NCI-H1436 (cell line): ENCODE results near the gene ELAC2.

Experiments
- DNase-seq: peaks from one replicate; lab custom pipeline; 2025; lab: John Stamatoyannopoulos, UW

The ELAC2 gene

DNA sequence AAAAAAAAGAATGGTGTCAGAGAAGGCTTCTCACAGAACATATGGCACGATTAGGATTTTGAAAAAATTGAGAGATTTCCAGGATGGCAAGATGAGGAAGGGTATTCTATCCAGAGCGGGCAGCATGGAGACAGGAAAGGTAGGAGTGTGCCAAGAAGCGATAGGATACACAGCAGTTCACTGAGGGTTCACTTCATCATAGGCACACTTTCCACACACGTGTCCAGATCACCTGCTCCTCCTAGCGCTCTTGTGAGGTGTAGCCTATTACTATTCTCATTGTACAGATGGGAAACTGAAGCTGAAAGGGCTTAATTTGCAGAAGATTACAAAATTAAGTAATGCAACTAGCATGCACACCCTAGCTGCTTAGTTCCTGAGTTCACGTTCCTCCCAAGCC lies 6.2 kb upstream of the ELAC2 start:
- peak; percentile 27 for DNase-seq

DNA sequence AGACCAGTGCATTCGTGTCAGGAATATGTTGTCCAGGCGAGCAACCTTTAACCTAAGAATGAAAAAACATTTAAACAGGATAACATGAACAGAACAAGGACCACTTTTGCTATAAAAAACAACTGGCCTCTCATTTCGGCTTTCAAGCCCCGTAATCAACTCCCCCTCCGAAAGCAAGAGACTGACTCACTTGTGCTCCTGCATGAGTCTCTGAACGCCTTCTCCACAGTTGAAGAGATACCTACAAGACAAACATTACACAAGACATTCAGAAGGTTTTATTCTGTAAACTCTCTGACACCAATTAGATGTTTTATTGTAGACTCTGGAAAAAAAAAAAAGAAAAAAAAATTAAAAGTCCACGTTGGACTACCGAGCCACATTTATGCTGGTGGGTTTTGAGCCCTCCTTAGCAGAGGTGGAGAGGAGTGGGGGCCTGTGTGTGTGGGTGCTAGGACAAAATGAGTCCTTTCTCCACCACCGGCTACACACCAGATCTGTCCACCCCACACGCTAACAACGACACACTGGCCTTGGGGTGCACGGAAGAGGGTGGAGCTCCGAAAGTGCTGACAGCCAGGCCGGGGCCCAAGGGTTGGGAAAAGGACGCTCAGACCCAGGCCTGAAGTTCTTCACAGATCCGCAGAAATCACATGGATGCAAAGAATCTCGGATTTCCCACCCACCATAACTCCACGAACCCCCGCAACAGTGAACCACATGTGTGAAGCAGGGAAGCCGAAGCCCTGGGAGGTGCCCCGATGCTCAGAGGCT lies 759 bp downstream of the ELAC2 start:
- no peak for DNase-seq

DNA sequence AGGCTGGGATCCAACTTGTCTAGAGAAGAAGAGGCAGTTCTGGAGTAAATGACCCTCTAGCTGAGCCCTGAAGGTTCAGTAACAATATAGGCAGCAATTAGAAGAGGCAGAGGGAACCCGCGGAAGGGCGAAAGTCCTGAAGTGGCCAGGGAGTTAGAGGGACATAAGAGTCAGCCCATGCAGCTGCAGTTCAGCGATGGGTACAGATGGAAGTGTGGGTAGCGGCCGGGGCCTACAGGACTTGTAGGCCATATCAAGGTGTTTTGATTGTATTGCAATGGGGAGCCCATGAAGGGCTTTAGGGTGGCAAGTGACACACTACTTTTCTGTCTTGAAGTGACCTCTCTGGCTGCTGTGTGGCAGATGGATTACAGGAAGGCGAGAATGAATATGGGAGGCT lies 3.0 kb downstream of the ELAC2 start:
- no peak for DNase-seq

DNA sequence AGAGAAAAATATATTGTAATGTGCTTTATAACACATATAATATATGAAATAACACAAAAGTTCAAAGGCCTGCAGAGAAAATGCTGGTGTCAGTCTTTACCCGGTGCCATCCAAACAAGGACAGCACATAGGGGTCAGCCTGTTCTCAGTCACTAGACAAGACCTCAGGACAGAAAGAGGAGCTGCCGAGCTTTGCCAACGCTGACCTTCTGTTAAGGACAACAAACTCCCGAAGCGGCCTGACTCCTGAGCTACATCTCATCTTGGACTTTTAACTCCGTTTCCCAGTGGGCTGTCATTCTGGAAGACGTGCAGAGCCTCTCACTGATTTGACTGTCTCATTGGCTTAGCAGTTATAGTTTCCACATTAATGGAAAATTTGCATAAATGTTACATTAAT lies 6.9 kb downstream of the ELAC2 start:
- no peak for DNase-seq

GRCh38 chr17:13008461-13008860 lies 9.4 kb downstream of the ELAC2 start:
- DNase-seq = no peak

- DNase-seq = no peak
These were observed 12.3 kb downstream of the ELAC2 start for GRCh38 chr17:13005530-13005929.

DNA sequence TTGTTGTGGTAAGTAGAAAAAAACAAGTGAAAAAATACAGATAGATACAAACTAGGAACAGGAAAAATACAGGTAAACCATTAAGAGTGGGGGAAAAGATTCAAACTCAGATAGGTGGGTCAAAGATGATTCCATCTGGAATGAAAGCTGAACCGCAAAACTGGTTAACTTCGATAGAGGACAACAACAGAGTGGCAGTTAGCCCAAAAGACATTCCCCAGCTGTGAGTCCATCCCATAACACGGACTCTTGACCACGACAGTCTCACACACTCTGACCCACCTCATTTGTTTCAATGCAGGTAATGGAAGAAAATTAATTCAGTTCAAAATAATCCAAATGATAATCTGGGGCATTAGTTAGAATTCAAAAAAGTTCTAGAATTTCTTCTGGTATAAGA lies 13.5 kb downstream of the ELAC2 start:
- DNase-seq = no peak

DNA sequence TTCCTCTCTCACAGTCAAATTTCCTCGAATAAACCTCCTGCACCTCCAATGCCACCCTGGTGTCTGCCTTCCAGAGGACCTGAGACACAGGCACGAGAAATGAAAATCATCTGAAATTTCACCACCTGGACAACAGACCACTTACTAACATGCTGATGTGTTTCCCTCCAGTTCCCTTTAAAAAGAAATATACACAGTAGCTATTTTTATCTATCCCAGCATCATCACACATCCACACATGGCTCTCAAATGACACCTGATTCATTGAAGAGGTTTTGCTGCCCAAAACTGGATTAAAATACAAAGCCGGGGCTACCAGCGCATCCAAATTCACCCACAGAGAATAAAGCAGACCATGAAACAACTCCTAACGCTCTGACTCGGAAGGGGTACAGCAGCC lies 13.9 kb downstream of the ELAC2 start:
- DNase-seq = no peak

DNA sequence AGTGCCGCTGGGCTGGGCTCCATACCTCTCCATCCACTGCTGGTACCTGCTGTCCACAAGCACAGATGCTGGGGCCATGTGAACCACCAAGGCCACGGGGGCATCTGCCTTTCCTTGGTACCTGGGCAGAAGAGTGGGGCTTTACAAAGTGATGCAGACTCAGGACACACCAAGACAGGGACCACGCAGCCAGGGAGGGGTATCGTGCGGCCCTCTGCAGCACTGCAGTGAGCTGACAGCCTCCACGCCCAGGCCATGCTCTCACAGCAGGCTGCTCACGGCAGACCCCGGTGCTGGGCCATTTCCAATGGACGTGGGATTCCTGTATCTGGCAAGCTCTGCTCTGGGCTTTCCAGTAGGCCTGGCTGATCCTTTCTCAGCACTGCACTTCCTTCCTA lies 14.4 kb downstream of the ELAC2 start:
- no peak for DNase-seq

DNA sequence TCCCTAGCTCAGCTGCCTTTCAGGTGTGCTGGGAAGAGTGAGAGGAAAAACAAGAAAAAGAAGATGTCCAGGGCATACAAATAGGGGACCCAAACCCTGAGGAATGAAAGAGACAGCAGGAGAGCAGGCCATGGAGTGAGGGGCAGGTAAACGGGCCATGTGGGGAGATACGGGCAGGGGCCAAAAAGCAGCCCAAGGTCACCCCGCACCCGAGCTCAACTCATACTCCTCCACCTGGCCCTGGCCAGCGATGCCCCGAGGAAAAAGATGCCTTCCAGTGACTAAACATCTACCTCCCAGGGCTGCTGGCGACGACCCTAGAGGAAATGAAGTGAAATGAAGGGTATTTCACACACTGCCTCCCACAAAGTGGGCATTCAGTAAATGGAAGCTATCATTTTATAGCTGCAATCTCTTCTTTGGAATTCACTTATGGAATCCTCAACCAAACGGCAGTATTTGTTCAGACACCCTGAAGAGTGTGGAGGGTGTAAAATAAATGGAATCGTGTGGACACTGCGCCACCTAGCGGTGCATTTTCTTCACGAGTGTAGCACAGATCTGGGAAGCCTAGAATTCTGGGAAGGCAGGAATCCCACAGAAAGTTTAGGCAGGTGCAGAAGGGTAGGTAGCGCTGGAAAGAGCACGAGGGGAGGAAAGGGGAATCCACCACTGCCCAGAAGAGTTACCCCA lies 14.9 kb downstream of the ELAC2 start:
- peak; percentile 45 for DNase-seq

GRCh38 chr17:13001991-13002615 lies 15.7 kb downstream of the ELAC2 start:
- no peak for DNase-seq

- no peak for DNase-seq
These were observed 17.3 kb downstream of the ELAC2 start for GRCh38 chr17:13000561-13000960.

- DNase-seq = no peak
These were observed 19.0 kb downstream of the ELAC2 start for GRCh38 chr17:12998874-12999273.

DNA sequence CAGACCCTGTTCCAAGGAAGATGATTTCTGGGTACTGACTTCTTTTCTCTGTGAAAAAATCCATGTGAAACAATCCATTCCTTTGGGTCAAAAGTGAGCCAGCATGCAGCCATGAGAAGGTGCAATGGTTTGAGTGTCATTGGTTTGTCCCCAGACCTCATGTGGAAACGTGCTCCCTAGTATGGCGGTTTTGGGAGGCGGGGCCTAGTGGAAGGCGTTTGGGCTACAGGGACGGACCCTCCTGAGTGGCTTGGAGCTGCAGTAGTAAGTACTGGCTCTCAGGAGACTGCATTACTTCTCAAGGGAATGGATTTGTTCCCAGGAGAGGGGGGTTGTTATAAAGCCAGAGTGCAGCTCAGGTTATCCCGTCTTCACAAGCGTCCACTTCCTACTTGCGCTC lies 19.4 kb downstream of the ELAC2 start:
- DNase-seq = no peak

- DNase-seq = no peak
These were observed 20.9 kb downstream of the ELAC2 start for GRCh38 chr17:12996941-12997340.

DNA sequence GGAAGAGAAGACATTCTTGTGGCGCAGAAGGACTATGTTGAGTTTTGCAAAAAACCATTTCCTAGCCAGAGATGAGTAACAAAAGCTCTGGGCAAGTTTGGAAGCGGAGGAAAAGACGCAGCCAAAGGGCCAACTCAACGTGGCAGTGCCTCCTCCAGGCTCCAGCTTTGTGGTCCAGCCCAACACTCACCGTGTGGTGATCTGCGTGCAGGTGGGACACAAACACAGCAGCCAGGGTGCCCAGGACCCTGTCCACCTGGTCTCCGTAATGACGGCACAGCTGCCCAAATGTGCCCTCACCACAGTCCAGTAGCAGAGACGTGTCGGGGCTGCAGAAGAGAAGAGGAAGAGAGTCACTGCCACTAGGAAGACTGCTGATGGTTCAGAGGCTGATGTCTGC lies 21.5 kb downstream of the ELAC2 start:
- no peak for DNase-seq

- no peak for DNase-seq
These were observed 21.9 kb downstream of the ELAC2 start for GRCh38 chr17:12995896-12996295.

DNA sequence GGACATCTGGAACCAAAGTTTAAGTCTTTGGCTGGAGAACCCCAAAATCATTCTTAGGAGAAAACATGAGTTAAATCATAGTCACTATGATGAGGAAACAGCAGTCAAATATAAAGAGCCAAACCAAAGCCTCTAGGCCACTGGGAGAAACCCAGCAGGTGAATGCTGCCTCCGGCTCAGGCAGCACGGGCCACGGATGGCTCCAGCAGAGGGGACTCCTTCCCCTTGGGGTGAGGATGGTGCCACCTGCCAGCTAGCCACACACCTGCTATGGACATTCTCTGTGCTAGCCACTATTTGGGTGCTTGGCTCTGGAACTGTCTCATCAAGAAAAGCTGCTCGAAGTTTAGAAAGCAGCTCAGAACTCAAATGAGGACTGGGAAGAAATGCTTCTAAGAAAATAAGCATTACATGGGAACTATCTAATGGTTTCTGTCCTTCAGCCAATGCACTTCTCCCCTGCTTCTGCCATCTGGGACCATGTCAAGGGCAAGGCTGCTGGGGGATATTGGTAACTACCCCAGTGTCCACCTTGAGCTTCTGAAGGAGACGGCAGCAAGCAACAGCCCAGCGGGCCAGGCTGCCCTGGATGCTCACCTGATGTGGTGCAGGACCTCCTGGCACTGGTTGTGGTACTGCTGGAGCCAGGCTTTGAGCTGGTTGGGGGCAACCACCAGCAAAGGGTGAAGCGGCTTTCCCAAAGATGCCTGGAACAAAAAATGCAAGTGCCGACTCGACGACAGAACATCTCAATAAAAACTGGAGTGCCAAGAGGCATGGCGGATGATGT lies 22.5 kb downstream of the ELAC2 start:
- DNase-seq = no peak

DNA sequence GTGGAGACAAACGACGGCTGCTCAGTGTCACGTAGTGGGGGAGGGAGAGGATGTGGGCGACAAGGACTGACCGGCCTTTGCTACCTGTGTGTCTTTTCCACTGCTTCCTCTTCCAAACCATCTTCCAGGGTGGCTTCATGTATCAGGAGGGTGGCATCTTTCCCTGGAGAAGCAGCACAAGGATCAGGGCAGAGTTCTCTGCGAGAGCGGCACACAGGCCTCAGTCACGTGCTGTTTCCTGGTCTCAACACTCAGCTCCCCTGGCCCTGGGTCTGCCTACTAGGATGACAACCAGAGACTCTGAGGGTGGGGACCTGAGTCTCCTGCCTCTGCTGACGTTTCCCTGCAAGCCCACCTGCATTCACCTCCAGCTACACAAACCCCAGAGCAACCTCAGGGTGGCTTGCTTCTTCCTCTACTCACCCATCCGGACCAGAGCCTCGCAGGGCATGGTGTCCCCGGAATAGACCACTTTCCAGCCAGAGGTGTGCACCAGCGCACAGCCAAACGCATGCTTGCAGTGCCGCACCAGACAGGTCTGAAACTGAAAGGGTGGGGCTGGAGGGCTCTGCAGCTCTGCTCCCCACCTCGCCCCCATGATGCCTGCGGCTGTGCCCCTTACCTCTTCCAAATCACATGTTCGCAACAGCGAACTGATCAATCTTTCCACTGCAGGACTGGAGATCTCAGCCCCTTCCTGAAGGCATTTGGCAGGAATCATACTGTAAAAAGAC lies 23.3 kb downstream of the ELAC2 start:
- DNase-seq = no peak

DNA sequence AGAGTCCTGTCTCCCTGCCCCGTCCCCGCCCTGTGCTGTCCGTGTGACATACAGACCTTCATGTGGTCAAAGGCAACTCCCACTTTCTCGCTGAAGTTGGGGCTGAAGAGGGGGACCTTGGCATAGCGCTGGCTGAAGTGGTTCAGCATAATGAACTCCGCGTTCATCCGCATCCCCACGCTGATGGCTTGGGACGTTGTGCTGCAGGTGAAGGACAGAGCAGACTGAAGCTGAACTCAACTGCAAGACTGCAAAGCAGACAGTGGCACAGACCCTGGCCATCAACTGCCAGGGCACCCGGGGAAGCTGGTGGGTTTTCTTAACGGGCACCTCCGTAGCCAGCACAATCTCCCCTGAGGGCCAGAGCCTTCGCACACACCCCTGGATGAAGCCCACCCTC lies 24.2 kb downstream of the ELAC2 start:
- DNase-seq = no peak

- no peak for DNase-seq
These were observed 25.2 kb downstream of the ELAC2 start for GRCh38 chr17:12992676-12993075.

- no peak for DNase-seq
These were observed 26.9 kb downstream of the ELAC2 start for GRCh38 chr17:12990926-12991325.
